NCI-H1694 treated with DMSO at 0.1 percent for 48 hours (cell line): ENCODE data around the gene AKT2.

Experiments used
- DNase-seq: peaks from one replicate; lab custom pipeline; 2025; lab: John Stamatoyannopoulos, UW

The AKT2 gene

GRCh38 chr19:40252395-40252794 is 32.8 kb downstream of the AKT2 start:
- no peak for DNase-seq

GRCh38 chr19:40251991-40252390 is 33.2 kb downstream of the AKT2 start:
- DNase-seq, result no peak

- no peak for DNase-seq
Measured at GRCh38 chr19:40251244-40251643, 33.9 kb downstream of the AKT2 start.

GRCh38 chr19:40249781-40250180 is 35.4 kb downstream of the AKT2 start:
- no peak for DNase-seq

GRCh38 chr19:40249201-40249600 is 35.9 kb downstream of the AKT2 start:
- DNase-seq, result no peak

- DNase-seq, result no peak
Measured at GRCh38 chr19:40247735-40248262, 37.3 kb downstream of the AKT2 start.

GRCh38 chr19:40247178-40247577 is 38.0 kb downstream of the AKT2 start:
- DNase-seq, result no peak

GRCh38 chr19:40246292-40247073 is 38.7 kb downstream of the AKT2 start:
- DNase-seq, result no peak

GRCh38 chr19:40245506-40246128 is 39.5 kb downstream of the AKT2 start:
- DNase-seq, result no peak

- DNase-seq, result no peak
Measured at GRCh38 chr19:40244579-40245317, 40.4 kb downstream of the AKT2 start.

- DNase-seq, result no peak
Measured at GRCh38 chr19:40243181-40243580, 42.0 kb downstream of the AKT2 start.

GRCh38 chr19:40242480-40242879 is 42.7 kb downstream of the AKT2 start:
- DNase-seq, result no peak

GRCh38 chr19:40241809-40242384 is 43.2 kb downstream of the AKT2 start:
- no peak for DNase-seq

GRCh38 chr19:40241125-40241808 is 43.9 kb downstream of the AKT2 start:
- no peak for DNase-seq

GRCh38 chr19:40240332-40240731 is 44.8 kb downstream of the AKT2 start:
- no peak for DNase-seq

- DNase-seq, result no peak
Measured at GRCh38 chr19:40239415-40240226, 45.5 kb downstream of the AKT2 start.

GRCh38 chr19:40238775-40239174 is 46.4 kb downstream of the AKT2 start:
- no peak for DNase-seq

- no peak for DNase-seq
Measured at GRCh38 chr19:40237791-40238190, 47.4 kb downstream of the AKT2 start.

GRCh38 chr19:40236366-40236765 is 48.8 kb downstream of the AKT2 start:
- DNase-seq, result no peak

GRCh38 chr19:40236026-40236355 is 49.2 kb downstream of the AKT2 start:
- no peak for DNase-seq
